Stomach (tissue), 4 donors: Measurements from ENCODE around the gene PPM1F.

ENCODE experiments used
- EP300 ChIP-seq: sonication (generic); formaldehyde crosslinking; IDR thresholded peaks from one replicate; pipeline ENCODE4 v1.6.1; 2017; ENCODE audit warnings: antibody characterized with exemption
- POLR2AphosphoS5 ChIP-seq, 3 donors: sonication (generic); formaldehyde crosslinking; IDR thresholded peaks; one replicate each; pipeline ENCODE4 v1.6.1; 2016; ENCODE audit warnings: antibody characterized with exemption in 3 of 3
- TF ChIP-seq, protein P1 (sequence below), 7 experiments: fragments of 450-650 bp in 4 of 7; fragments of 200-600 bp in 3 of 7; sonication (generic) in 3 of 7; IDR thresholded peaks; one replicate each; pipeline ENCODE4 v1.5.1; 2016 to 2019; ENCODE audit warnings: antibody characterized with exemption in 7 of 7, control low read depth in 2 of 7, mild to moderate bottlenecking in 1 of 7

GRCh38 chr22:21916309-21916918 lies 36.2 kb downstream of the PPM1F start:
- TF ChIP-seq, protein P1, sequence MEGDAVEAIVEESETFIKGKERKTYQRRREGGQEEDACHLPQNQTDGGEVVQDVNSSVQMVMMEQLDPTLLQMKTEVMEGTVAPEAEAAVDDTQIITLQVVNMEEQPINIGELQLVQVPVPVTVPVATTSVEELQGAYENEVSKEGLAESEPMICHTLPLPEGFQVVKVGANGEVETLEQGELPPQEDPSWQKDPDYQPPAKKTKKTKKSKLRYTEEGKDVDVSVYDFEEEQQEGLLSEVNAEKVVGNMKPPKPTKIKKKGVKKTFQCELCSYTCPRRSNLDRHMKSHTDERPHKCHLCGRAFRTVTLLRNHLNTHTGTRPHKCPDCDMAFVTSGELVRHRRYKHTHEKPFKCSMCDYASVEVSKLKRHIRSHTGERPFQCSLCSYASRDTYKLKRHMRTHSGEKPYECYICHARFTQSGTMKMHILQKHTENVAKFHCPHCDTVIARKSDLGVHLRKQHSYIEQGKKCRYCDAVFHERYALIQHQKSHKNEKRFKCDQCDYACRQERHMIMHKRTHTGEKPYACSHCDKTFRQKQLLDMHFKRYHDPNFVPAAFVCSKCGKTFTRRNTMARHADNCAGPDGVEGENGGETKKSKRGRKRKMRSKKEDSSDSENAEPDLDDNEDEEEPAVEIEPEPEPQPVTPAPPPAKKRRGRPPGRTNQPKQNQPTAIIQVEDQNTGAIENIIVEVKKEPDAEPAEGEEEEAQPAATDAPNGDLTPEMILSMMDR (IDR thresholded peaks at IDR 0.05): no peak
- no peak for TF ChIP-seq EP300
- no peak for TF ChIP-seq POLR2AphosphoS5 (IDR thresholded peaks at IDR 0.05)
